Testis (tissue), 3 donors: Measurements from ENCODE around the gene TMEM41A. TPM values are rescaled to one million over a fixed set of nuclear protein-coding genes. Genes with fewer than 3 reads are reported as not detected.
"Not testable (repeated sequence)": the region's sequence is repeated elsewhere in the genome, so short reads cannot be mapped to it uniquely, and the experiment has no call there.

ENCODE experiments used
- DNase-seq: peaks from one replicate; pipeline ENCODE4 v3.0.0-alpha.2; 2019
- H3K27ac ChIP-seq, 2 donors: fragments of 200-600 bp; sonication (generic); one replicate each; pipeline ENCODE4 v1.5.1; 2019
- H3K27me3 ChIP-seq: fragments of 200-600 bp; sonication (generic); one replicate; pipeline ENCODE4 v1.5.1; 2019
- H3K36me3 ChIP-seq: fragments of 200-600 bp; sonication (generic); one replicate; pipeline ENCODE4 v1.5.1; 2017; ENCODE audit warnings: low read depth; ENCODE audit errors: missing control alignments
- H3K4me1 ChIP-seq: fragments of 200-600 bp; sonication (generic); one replicate; pipeline ENCODE4 v1.5.1; 2019
- H3K4me3 ChIP-seq, 2 donors: fragments of 200-600 bp; sonication (generic); one replicate each; pipeline ENCODE4 v1.5.1; 2017 to 2019
- H3K9me3 ChIP-seq: fragments of 200-600 bp; sonication (generic); one replicate; pipeline ENCODE4 v1.5.1; 2017
- CTCF ChIP-seq, 3 experiments: fragments of 450-650 bp in 2 of 3; fragments of 200-600 bp in 1 of 3; sonication (generic) in 1 of 3; IDR thresholded peaks; one replicate each; pipeline ENCODE4 v1.5.1; 2016 to 2019; ENCODE audit warnings: antibody characterized with exemption in 3 of 3, mild to moderate bottlenecking in 2 of 3, moderate library complexity in 1 of 3
- POLR2A ChIP-seq: fragments of 450-650 bp; IDR thresholded peaks from one replicate; pipeline ENCODE4 v1.6.1; 2017; ENCODE audit warnings: antibody characterized with exemption, mild to moderate bottlenecking, moderate library complexity
- WGBS, 2 donors: methylation state at CpG; one replicate each; pipeline ENCODE4 v1.1.5; 2018; 5-methylcytosine and 5-hydroxymethylcytosine counted together
- intact Hi-C: fragments of 100-400 bp; cut with DNase I; formaldehyde crosslinking; loops from one replicate; pipeline ENCODE4 v1.15.1; 2023; ENCODE audit warnings: low total_unique reads
- polyA plus RNA-seq: library from polyadenylated mRNA; stranded (reverse); fragments of 350-450 nt; fragmentation: Illumina TruSeq; extraction: RNeasy Lipid Tissue Mini Kit (QIAGEN cat#74804); gene quantifications from one replicate; pipeline ENCODE4 v1.2.3, GENCODE V29; 2014; ENCODE audit warnings: low read depth, low replicate concordance; ENCODE audit not compliant: insufficient read depth
- total RNA-seq, 2 donors: library from RNA; depleted of rRNA; stranded (reverse); fragments of >200 nt; gene quantifications; one replicate each; pipeline ENCODE4 v1.2.3, GENCODE V29; 2016

TMEM41A gene
- total and polyA plus RNA-seq, 3 donors from 2014 or later: 29.9 to 38.7 (median 34.4) TPM

- DNase-seq: no peak
- TF ChIP-seq CTCF (IDR thresholded peaks at IDR 0.05) (no peak), POLR2A (no peak)
- intact Hi-C loops: no loop called here
- H3K9me3 ChIP-seq: no peaks in the 10 kb centered on the region
- H3K36me3 ChIP-seq: no peaks in the 10 kb centered on the region
- H3K27me3 ChIP-seq: no peaks in the 10 kb centered on the region
- WGBS, 2 donors: 89 to 97% methylated on average over 15 of the region's 15 CpGs
- H3K4me1 ChIP-seq: no peaks in the 10 kb centered on the region
- H3K4me3 ChIP-seq: no peak overlapping the region
- no peak overlapping the region for H3K27ac ChIP-seq
Observed at GRCh38 chr3:185473290-185473815, 25.5 kb downstream of the TMEM41A start.

GRCh38 chr3:185470323-185470722, 28.5 kb downstream of the TMEM41A start:
- Histone ChIP-seq H3K27ac (no peak overlapping the region), H3K9me3 (no peaks in the 10 kb centered on the region), H3K4me3 (no peak overlapping the region), H3K36me3 (no peaks in the 10 kb centered on the region), H3K27me3 (no peaks in the 10 kb centered on the region), H3K4me1 (no peaks in the 10 kb centered on the region)
- TF ChIP-seq POLR2A (no peak), CTCF (IDR thresholded peaks at IDR 0.05) (no peak)
- WGBS, 2 donors: 84 to 91% methylated on average over 3 of the region's 3 CpGs
- intact Hi-C loops: no loop called here
- DNase-seq: no peak

GRCh38 chr3:185469542-185469941, 29.3 kb downstream of the TMEM41A start:
- Histone ChIP-seq H3K27me3 (no peaks in the 10 kb centered on the region), H3K4me1 (no peaks in the 10 kb centered on the region), H3K36me3 (no peaks in the 10 kb centered on the region), H3K27ac (no peak overlapping the region), H3K4me3 (no peak overlapping the region), H3K9me3 (no peaks in the 10 kb centered on the region)
- TF ChIP-seq POLR2A (no peak), CTCF (IDR thresholded peaks at IDR 0.05) (no peak)
- intact Hi-C loops: no loop called here
- DNase-seq: no peak
- WGBS, 2 donors: 48 to 53% methylated on average over 3 of the region's 3 CpGs

- H3K36me3 ChIP-seq, intact Hi-C loops: not testable (repeated sequence)
- 87 to 89% methylated on average over 5 of the region's 5 CpGs for WGBS, 2 donors
Observed at GRCh38 chr3:185466123-185466522, 32.7 kb downstream of the TMEM41A start.

GRCh38 chr3:185465471-185465870, 33.4 kb downstream of the TMEM41A start:
- Histone ChIP-seq H3K36me3 (no peaks in the 10 kb centered on the region), H3K4me1 (no peaks in the 10 kb centered on the region), H3K4me3 (no peak overlapping the region), H3K27ac (no peak overlapping the region), H3K9me3 (no peaks in the 10 kb centered on the region), H3K27me3 (no peaks in the 10 kb centered on the region)
- intact Hi-C loops: no loop called here
- TF ChIP-seq CTCF (IDR thresholded peaks at IDR 0.05) (no peak), POLR2A (no peak)
- 90 to 94% methylated on average over 9 of the region's 9 CpGs for WGBS, 2 donors
- DNase-seq: no peak

More at GRCh38 chr3:185466123-185466522, 32.7 kb downstream of the TMEM41A start:
- H3K4me3 ChIP-seq, H3K4me1 ChIP-seq, H3K9me3 ChIP-seq, H3K27me3 ChIP-seq, DNase-seq, H3K27ac ChIP-seq: not testable (repeated sequence)
